GM21360 (cell line): ENCODE results near the gene SLC43A1.
A peak's percentile ranks its signal among the peaks of the same experiment; 100 is the strongest.

ENCODE experiments used
- ATAC-seq: cut with Tn5 transposase; IDR thresholded peaks from one replicate; pipeline ENCODE4 v1.9.1; 2021; ENCODE audit warnings: mild to moderate bottlenecking, moderate library complexity; ENCODE audit not compliant: unreplicated experiment

SLC43A1 gene

DNA sequence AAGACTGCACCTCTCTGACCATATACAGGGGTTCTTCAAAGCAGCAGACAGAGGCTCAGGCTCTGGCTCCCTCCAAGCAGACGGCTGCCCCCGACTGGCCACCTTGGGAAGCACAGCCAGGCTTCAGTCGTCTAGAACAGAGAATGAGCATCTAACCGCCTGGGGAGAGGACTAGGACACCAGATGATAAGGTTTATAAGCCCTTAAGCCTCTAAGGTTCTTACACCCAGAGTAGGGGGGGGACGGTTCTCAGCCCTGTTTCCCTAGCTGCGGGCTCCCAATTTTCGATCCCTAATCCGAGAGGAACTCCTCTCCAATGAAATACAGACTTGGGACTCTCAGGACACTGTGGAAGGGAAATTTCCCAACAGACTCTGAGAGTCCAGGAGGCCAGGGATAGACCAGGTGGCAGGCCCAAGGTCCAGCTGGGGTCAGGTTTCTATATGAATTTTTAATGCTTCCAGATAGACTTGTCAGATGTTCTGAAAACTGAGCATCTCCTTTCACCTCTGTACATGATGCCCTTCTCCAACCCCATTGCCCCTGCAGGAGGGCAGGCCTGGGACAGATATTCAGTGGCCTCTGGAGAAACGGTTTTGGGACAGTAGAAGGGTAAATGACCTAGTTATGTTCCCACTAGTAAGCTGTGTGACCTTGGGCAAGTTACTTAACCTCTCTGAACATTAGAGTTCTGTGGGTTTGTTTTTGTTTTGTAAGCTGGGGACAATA, 34.9 kb downstream of the SLC43A1 start:
- peak; percentile 35 for ATAC-seq

DNA sequence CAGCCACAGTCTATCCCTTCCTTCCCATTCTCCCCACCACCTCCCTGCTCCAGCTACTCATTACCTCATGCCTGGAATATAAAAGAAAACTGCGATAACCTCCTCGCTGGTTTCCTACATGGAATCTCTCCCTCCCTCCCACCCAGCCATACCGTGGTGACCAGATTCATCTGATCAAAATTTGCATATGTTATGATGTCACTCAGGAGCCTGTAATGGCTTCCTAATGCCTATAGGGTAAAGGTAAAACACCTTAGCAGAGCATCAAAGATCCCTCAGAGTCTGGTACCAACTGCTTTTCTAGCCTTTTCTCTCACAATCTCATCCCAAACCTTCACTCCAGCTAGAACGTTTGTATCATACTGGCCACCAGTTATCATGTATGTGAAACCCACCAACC, 35.6 kb downstream of the SLC43A1 start:
- no peak for ATAC-seq

DNA sequence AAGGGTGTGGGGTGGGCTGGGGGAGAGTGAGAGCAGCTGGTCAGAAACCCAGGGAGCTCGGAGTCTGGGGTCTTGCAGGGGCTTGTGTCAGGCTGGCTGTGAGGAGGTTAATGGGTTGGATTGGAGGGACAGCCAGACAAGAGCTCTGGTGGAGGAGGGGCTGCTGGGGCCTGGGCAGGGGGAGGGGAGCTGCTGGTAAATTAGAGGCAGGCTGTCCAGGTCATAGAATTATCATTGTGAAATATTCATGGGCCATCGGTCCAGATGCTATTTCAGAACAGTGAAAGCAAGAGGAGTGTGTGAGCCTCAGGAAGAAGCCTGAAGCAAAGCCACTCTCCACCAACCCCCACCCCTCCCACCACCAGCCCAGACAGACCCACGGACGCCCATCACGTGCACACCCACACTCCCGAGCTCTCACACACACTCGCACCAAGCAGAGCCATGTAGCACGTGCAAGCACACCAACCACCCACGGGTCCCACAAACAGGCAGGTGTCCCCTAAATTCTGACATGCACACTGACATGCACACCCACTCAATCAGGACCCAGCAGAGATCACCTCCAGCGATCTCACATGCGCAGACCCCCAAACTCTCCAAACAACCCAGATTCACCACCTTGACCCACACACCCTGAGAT, 36.4 kb downstream of the SLC43A1 start:
- ATAC-seq = no peak

DNA sequence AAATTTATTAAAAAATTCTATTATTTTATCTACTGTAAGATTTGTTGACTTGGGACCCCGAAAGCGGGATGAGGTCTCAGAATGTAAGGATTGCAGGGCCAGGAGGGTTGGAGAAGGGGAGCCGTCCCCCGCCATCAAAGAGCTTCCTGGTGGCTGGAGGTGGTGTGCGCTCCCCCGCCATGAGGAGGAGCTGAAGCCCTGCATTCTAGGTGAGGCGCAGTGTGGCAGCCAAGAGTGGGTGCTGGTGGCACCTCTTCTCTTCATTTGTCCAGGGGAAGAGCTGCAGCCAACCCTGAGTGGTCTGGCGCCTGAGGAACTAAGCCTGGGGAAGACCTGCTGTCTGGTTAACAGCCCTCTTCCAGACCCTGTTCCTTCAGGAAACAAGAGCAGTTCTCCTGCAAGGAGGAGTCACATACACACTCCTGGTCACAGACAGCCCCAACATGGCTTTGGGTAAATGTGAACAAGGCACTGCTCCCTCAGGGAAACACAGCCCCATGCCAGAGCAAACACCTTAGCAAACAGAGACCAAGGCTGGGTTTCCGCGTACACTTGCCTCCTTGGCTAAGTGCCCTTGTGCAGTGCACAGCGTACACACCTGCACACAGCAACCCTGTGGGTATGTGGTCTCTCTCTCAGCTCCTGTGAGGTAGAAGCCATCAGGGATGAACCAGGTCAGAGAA, 37.9 kb downstream of the SLC43A1 start:
- no peak for ATAC-seq

DNA sequence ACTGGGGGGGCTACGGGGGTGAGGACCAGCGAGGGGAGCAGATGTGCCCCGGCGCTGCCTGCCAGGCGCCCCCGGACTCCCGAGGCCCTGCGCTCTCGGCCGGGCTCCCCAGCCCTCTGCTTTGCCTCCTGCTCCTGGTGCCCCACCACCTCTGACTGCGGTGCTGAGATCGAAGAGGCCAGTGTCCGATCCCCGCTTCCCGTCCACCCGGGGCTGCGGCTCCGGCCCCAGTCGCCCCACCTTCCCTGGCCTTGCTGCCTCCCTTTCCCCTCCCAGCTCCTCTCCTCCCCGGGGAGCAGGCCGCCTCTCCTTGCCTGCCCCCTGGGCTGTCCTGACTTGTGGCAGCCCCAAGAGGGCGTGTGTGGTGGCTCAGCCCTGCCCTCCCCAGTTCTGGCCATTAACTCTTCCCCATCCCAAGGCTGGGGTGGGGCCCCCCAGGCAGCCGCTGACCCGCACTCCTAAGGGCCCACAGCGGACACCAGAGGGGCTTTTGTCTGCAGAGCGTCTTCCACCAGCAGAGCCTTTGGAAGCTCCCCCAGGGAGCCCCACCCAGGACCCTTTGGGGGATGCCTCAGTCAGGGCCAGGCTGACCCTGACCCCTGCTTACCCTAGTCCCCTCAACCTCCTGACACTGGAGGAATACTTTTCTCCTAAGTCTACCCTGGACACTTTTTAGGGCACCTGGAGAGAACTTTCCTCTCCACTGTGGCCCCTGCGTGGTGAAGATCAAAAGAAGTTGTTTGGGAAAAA, 38.6 kb downstream of the SLC43A1 start:
- peak; percentile 42 for ATAC-seq

DNA sequence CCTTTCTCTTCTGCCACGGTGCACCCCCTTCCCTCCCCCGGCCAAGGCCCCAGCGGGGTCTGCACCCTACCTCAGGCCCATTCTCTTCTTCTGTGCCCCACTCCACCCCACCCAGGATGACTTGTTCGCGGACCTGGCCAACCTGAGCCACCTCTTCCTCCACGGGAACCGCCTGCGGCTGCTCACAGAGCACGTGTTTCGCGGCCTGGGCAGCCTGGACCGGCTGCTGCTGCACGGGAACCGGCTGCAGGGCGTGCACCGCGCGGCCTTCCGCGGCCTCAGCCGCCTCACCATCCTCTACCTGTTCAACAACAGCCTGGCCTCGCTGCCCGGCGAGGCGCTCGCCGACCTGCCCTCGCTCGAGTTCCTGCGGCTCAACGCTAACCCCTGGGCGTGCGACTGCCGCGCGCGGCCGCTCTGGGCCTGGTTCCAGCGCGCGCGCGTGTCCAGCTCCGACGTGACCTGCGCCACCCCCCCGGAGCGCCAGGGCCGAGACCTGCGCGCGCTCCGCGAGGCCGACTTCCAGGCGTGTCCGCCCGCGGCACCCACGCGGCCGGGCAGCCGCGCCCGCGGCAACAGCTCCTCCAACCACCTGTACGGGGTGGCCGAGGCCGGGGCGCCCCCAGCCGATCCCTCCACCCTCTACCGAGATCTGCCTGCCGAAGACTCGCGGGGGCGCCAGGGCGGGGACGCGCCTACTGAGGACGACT, 39.3 kb downstream of the SLC43A1 start:
- ATAC-seq = peak; percentile 24

DNA sequence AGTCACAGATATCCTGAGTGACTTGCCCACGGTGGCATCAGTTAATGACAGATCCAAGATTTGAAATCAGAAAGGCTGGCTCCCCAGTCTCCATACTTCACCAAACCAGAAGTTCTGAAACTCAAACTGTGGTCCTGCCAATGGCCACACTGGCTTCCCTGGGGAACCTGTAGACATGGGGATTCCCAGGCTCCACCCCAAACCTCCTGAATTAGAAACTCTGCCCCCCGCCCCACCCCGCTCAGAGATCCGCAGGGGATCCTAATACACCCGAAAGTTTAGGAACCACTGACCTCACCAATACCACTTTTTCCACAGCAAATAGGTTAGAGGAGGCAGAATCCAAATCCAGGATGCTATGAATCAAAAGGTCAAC, 39.8 kb downstream of the SLC43A1 start:
- ATAC-seq = no peak

DNA sequence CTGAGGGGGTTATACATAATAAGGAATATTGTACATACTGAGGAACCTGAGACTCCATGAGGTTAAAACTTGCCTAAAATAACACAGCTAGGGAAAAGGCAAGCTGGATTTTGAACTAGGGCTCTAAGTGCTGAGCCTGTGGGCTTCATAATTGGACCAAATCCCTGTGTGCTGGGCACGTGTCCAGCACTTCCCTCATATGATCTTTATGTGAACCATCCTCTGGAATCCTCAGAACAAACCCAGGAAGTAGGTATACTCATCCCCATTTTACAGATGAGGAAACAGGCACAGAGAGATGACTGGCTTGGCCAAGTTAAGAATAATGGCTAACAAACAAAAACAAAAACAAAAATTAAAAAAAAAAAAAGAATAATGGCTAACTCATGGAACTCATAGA, 40.3 kb downstream of the SLC43A1 start:
- ATAC-seq = no peak

DNA sequence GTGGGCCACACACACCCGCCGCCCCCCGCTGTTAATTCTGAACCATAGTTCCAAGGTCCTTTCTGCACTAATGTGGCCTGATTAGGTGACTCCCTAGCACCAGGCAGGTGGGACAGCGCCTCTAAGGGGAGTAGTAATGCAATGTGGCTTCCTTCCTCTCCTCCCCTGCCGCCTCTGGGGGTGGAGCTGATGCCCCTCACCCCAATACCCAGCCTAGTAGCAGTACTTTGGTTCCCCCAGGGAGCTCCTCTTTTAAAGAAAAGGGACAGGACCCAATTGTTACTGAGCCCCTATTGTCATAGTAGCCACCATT, 40.7 kb downstream of the SLC43A1 start:
- ATAC-seq = no peak

DNA sequence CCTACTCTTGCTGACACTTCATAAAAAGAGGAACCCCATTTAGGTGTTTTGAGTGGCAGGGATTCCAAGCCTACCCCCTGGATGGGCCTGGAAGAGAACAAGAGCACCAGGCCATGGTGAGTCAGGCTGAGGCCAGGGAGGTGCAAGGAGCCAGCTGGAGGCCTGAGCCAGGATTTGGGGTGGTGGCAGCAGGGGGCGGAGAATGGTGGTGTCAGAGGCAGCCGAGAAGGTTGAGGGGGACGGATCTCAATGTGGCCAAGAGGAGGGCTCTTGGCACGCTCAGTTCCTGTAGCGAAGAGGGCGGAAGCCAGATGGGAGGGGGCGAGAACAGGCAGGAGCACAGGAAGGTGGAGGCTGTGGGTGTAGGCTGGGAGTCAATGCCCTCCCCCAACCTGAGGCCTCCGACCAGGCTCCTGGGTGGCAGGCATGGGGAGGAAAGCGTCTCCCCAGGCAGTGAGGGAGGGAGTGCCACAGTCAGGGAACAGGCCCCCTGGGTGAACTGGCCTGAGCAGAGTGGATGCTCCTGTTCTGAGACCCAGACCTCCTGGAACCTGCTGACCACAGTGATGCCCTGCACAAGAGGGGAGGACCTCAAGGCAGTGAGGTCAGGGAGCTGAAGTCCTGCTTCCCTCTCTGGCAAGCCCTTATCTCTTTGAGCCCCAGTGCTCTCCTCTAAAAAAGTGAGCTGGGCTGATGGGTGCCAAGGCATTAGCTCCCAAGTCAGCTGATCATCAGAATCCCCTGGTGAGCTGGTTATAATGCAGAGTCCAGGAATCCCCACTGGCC, 41.3 kb downstream of the SLC43A1 start:
- peak; percentile 46 for ATAC-seq

DNA sequence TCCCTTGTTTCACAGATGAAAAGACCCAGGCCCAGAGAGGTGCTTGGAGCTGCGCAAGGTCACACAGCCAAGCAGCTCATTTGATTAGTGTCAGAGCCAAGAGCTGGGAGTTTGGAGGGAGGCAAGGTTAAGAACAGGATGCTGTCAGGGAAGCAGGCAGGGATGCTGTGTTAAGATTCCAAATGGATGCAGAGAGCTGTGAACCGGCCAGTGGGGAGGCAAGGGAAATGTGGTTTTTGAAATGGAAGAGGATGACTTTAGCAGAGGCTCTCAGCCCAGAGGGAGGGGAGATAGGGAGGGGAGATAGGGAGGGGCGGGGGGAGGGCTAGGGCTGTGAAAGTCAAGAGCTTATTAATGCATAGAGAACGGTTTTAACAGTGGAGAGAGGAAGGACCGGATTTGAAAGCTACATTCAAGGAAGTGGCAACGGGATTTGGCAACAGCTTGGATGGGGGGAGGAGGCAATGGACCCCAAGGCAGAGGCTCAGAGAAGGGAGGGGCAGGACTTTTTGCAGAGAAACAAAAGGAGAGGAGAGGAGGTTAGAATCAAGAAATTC, 42.1 kb downstream of the SLC43A1 start:
- no peak for ATAC-seq

DNA sequence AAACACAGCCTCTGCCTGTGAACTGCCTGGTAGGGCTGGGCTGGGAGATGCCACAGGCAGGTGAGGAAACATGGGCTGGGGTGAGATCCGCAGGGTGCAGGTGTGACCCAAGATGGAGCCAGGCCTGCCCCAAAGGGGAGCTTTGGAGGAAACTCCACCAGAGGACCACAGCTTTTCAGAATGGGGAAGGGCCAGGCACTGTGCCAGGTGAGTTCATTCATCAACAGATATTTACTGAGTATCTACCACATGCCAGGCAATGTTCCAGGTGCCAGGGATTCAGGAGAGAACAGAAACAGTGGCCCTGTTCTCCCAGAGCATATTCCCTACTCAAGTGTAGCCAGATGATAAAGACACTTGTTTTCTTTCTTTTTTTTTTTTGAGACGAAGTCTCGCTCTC, 44.0 kb downstream of the SLC43A1 start:
- no peak for ATAC-seq

DNA sequence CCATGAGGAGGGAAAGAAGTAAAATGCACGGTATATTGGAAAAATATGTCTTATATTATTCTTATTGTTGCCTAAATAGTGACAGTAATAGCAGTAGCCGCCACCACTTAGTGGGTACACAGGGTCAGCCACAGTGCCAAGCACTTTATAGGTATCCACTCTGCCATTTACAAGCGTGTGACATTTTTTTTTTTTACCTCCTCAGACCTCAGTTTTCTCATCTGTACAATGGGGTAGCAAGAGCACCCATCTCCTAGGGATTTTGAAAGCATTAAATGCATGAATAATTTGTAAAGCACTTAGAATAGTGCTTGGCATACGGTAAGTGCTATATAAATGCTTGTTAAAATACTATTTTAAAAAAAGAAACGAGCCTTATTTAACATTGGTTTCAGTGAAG, 46.2 kb downstream of the SLC43A1 start:
- no peak for ATAC-seq

DNA sequence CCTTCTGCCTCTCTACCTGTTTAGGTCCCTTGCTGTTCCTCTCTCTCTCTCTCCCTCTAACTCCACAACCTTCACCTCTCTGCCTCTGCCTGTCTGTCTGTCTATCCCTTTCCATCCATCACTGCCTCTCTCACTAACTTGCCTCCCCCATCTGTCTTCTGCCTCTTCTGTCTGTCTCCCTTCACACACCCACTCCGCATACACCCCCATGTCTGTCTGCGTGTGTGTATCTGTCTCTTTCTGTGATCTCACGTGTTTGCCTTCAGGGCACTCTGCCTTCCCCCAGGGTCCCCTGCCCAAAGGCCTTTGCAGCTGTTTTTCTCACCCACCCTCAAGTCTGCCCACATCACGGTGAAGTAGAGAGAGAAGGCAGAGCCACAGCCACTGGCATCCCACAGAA, 47.2 kb downstream of the SLC43A1 start:
- ATAC-seq = no peak

DNA sequence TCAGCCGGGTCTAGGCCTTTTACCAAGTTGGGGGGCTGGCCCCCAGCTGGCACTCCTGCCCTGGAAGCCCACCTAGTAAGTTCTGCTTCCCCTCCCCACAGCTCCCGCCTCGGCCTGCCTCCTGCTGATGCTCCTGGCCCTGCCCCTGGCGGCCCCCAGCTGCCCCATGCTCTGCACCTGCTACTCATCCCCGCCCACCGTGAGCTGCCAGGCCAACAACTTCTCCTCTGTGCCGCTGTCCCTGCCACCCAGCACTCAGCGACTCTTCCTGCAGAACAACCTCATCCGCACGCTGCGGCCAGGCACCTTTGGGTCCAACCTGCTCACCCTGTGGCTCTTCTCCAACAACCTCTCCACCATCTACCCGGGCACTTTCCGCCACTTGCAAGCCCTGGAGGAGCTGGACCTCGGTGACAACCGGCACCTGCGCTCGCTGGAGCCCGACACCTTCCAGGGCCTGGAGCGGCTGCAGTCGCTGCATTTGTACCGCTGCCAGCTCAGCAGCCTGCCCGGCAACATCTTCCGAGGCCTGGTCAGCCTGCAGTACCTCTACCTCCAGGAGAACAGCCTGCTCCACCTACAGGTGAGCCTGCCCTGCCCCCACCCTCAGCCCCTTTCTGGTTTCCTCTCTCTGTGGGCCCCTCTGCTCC, 47.9 kb downstream of the SLC43A1 start:
- ATAC-seq = no peak

DNA sequence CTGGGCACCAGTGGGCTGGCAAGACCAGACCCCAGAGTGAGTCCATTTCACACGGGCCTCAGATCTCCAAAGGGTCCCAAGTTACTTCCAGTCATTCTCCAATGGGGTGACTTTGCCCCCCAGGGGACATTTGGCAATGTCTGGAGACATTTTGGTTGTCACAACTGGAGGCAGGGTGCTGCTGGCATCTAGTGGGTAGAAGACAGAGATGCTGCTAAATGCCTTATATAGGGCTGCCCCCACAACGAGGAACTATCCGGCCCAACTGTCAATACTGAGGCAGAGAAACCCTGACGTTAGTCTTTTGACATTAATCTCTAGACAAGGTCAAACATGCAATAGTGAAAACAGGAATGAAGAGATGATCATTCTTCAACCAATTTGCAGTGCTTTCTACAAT, 48.8 kb downstream of the SLC43A1 start:
- no peak for ATAC-seq

DNA sequence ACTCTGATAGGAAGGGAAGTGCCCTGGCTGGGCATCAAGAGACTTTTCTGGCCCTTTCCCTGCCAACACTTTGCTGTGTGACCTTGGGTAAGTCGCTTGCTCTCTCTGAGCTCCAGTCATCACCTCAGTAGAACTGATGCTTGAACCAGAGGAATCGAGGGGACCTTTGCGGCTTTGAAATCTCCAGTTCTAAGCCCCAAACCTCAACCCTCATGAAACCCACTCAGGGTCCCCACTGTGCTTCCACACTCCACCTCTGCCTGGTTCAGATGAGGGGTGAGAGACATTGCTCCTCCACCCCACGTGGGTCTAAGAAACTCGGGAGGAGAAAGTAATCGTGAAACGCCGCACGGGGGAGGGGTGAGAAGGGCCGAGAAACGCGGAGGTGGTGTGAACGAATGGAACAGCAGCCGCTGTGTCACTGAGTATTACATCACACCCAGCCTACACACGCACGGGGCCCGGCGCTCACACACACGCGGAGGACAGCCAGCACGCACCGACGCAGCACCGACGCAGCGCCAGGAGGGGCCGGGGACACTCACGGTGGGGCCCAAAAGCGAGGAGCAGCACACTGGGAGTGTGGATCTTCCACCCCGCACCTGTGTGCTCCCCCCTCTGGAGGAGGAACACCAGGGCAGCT, 50.8 kb downstream of the SLC43A1 start:
- no peak for ATAC-seq

DNA sequence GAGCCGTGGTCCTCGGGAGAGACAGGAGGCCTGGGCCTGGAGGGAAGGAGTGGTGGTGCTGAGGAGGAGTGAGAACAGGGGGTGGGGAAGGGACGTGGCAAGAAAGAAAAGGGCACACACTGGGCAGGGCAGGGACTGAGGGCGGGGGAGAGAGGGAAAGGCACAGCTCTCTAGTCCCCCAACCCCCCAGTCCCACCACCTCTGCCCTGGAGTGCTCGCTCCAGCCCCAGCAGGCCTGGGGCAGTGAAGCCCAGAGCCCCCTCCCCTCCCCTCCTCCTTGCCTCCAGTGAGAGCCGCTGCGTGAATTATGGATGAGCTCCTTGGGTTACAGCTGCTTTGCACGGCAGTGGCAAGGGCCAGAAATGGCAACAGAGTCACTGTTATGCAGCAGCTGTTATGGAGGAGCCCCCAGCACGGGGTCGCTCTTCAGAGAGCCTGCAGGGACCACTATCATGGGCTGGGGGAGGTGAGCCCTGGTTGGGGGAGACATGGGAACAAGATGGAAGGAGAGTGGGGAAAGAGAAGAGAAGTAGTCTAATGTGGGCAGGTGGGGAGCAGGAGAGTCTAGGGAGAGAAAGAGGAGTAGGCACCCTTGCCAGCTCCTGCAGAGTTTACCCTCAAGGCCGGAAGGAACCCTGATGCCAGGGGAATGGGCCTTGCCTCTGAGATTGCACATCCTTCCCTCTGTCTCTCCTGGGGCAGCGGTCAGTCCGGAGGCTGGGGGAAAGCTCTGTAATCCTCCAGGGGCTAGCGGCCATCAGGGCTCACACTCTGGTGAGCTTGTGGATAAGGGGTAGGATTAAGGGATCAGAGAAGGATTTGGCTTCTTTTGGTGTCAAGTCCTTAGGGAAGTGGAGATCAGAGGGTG, 51.6 kb downstream of the SLC43A1 start:
- no peak for ATAC-seq
